HG02970 (cell line): ENCODE measurements around the gene ANGPTL1.
"Not testable (repeated sequence)": the region's sequence is repeated elsewhere in the genome, so short reads cannot be mapped to it uniquely, and the experiment has no call there.

Source experiments
- ATAC-seq: cut with Tn5 transposase; IDR thresholded peaks from one replicate; pipeline ENCODE4 v1.9.1; 2021; ENCODE audit warnings: mild to moderate bottlenecking, moderate library complexity, moderate number of reproducible peaks; ENCODE audit not compliant: unreplicated experiment, low FRiP score

ANGPTL1 gene

GRCh38 chr1:178869119-178869697, 1.7 kb downstream of the ANGPTL1 start:
- ATAC-seq, result no peak

GRCh38 chr1:178868706-178869105, 2.2 kb downstream of the ANGPTL1 start:
- no peak for ATAC-seq

DNA sequence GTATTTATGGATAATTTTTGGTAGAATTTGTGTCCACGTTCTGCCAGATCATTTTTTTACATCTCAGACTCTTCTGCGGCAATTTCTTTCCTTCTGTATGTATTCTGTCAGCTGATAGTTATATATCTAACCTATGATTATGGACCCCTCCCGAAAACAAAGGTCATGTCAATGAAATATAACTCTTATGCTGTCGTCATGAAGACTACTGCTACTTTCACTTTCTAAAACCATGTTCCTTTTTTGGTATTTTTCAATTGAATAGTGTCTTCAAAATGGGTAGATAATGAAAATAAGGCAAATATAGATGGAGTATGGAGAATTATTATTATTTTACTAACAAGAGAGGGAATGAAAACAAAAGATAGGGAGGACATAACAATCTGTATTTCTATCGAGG, 3.2 kb downstream of the ANGPTL1 start:
- no peak for ATAC-seq

DNA sequence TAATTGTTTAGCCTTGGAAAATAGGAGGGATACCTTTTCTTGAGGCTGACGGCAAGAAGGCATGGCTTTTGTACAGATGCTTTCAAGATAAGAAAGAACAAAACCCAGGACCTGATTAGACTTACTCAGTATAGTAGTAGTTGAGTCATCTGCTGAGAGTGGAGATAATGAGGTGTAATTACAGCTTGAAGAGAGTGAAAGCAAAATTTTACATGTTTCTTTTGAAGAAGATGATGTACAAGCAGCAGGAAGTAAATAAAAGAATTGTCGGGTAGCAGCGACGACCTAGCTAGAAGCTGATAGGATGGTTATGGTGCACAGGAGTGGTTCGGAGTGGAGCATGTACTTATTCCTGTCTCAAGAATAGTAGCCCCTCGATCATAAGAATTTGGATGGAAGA, 6.6 kb downstream of the ANGPTL1 start:
- ATAC-seq, result no peak

DNA sequence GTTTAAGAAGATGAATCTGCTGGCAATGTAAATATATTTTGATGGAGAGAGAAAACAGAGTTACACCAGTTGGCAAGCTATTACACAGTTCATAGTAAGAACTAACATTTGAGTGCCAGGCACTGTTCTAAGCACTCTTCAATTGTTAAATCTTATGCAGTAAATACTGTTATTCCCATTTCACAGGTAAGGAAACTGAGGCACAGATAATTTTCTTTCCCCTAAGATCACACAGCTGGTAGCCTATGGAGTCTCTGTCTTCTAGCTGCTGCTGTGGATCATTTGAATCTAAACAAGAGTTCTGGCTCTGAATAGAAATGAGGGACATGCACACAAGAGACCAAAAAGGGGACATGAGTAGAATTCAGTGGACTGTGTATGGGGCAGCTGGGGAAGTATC, 8.0 kb downstream of the ANGPTL1 start:
- ATAC-seq, result no peak

DNA sequence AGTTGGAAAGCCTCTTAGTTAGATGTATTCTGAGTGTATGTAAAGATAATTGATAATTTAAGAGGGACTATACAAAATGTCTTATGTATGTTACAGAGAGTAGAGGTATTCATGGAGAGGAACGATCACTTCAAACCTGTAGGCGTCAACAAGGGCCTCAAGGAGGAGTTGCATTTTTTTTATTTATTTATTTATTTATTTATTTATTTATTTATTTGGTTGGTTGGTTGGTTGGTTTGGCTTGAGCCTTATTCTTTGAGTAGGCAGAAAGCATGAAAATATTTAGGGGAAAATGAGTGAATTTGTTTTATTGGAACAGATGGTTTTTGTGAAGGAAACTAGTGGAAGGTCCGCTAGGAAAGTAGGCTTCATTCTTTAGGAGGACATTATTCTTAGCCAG, 8.5 kb downstream of the ANGPTL1 start:
- no peak for ATAC-seq

GRCh38 chr1:178857126-178857525, 13.8 kb downstream of the ANGPTL1 start:
- ATAC-seq, result no peak

DNA sequence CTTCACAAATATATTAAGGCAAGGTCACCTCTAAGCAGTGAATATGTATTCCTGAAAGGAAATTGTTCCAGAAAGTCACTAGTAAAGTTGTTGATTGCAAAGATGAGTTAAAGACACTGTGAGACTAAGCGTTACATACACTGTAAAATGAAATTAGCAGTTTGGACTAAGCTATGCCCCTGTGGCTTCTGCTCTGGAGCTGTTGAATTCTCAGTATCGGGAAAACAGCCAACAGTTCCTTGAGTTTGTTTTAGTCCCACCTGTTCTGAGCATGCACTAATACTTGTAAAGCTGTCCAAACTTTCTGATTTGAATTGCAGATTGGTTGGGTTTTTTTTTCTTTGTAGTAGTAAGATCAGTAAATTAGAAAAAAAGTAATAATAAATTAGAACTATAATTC, 21.0 kb downstream of the ANGPTL1 start:
- no peak for ATAC-seq

- not testable (repeated sequence) for ATAC-seq
These were observed 23.0 kb downstream of the ANGPTL1 start for GRCh38 chr1:178847919-178848318.

- ATAC-seq, result no peak
These were observed 23.5 kb downstream of the ANGPTL1 start for GRCh38 chr1:178847396-178847849.

GRCh38 chr1:178846306-178846705, 24.6 kb downstream of the ANGPTL1 start:
- no peak for ATAC-seq

- no peak for ATAC-seq
These were observed 26.4 kb downstream of the ANGPTL1 start for GRCh38 chr1:178844436-178844835.

DNA sequence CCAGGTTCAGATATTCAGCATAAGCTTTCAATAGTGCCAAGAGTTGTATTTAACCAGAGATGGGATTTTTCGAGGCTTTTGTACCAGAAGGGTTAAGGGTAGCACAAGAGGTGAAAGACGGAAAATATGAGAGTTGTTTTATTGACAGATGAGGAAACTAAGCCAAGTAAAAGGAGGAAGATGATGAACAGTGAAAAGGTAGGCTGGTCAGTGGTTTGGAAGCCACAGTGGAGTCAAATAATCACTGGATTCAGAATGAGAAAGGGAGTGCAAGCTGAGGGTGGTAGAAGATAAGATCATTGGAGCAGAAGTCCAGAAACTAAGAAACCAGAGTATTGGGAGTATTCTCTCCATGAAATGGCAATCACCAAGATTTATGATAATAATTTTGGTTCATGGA, 45.7 kb downstream of the ANGPTL1 start:
- no peak for ATAC-seq

GRCh38 chr1:178821134-178821866, 49.6 kb downstream of the ANGPTL1 start:
- ATAC-seq, result no peak

- ATAC-seq, result no peak
These were observed 51.8 kb downstream of the ANGPTL1 start for GRCh38 chr1:178819123-178819522.

GRCh38 chr1:178818416-178818815, 52.5 kb downstream of the ANGPTL1 start:
- ATAC-seq, result no peak

- ATAC-seq, result no peak
These were observed 60.3 kb downstream of the ANGPTL1 start for GRCh38 chr1:178810585-178810984.

GRCh38 chr1:178808529-178808928, 62.3 kb downstream of the ANGPTL1 start:
- no peak for ATAC-seq

DNA sequence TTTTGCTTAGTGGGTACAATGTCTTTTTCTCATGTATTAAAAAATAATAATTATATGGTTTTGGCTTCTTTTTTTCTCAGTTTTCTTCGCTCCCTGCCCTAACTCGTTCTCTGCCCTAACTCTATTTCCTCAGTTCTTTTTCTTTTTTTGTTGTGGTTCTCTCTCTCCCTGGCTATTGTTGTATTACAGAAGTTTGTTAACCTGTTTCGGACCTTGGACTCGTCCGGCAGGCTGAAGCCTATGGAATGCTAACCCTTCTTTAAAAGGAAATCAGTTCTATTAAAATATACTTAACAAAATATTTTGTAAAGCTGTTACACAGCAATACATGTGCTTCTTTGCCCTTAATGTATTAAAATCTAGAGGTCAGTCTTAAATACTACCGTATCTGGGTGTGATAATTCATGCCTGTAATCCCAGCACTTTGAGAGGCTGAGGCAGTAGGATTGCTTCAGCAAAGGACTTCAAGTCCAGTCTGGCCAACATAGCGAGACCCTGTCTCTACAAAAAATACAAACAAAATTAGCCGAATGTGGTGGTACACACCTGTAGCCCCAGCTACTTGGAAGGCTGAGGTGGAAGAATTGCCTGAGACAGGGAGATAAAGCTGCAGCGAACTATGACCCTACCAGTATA, 64.1 kb downstream of the ANGPTL1 start:
- ATAC-seq, result no peak

- no peak for ATAC-seq
These were observed 68.0 kb downstream of the ANGPTL1 start for GRCh38 chr1:178802873-178803272.
